ENCODE results near the gene ARFGEF2. TPM values are rescaled to one million over a fixed set of nuclear protein-coding genes. Genes with fewer than 3 reads are reported as not detected.

Gene ARFGEF2
- total and polyA plus RNA-seq, 2 experiments from 2014 or later, result 10.9 to 48.0 TPM

DNA sequence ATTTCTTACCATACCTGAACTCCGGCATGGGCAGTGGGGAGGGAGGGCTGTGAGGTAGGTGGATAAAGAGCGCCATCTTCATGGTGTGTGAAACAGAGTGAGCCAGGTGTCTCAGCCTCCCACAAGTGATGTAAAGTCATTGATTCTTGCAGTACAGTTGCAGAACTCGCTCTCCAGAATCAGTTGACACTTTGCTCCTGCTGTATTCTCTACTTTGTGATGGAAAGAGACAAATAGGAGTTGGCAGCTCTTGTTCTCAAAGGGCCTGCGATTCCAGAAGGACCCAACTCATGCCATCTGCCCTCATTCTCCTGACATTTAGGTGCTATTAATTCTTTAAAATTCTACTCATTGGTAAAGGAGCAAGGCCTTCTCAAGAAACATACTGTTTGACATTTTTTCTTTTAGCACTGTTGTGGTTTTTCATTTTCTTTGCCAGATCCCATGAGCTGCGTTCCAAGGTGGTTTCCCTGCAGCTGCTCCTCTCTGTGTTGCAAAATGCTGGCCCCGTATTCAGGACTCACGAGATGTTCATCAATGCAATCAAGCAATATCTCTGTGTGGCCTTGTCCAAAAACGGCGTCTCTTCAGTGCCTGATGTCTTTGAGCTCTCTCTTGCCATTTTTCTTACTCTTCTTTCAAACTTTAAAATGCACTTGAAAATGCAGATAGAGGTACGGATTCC lies 49.3 kb downstream of the ARFGEF2 start:
- no peaks in the 10 kb centered on the region for H3K9me3 ChIP-seq (ENCODE audit: low read depth)
- H3K79me2 ChIP-seq, result no peaks in the 10 kb centered on the region
- H3K4me3 ChIP-seq, result no peak overlapping the region
- no peaks in the 10 kb centered on the region for H4K20me1 ChIP-seq (ENCODE audit: insufficient read depth, poor library complexity, severe bottlenecking)
- TF ChIP-seq EZH2phosphoT487 (IDR thresholded peaks at IDR 0.05; ENCODE audit: low read depth, severe bottlenecking, unreplicated experiment) (no peak), EZH2 (IDR thresholded peaks at IDR 0.05; ENCODE audit: borderline replicate concordance) (no peak)
- TF ChIP-seq, protein P1, sequence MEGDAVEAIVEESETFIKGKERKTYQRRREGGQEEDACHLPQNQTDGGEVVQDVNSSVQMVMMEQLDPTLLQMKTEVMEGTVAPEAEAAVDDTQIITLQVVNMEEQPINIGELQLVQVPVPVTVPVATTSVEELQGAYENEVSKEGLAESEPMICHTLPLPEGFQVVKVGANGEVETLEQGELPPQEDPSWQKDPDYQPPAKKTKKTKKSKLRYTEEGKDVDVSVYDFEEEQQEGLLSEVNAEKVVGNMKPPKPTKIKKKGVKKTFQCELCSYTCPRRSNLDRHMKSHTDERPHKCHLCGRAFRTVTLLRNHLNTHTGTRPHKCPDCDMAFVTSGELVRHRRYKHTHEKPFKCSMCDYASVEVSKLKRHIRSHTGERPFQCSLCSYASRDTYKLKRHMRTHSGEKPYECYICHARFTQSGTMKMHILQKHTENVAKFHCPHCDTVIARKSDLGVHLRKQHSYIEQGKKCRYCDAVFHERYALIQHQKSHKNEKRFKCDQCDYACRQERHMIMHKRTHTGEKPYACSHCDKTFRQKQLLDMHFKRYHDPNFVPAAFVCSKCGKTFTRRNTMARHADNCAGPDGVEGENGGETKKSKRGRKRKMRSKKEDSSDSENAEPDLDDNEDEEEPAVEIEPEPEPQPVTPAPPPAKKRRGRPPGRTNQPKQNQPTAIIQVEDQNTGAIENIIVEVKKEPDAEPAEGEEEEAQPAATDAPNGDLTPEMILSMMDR (IDR thresholded peaks at IDR 0.05; ENCODE audit: poor library complexity), result no peak
- H3K9me2 ChIP-seq (replicated peaks; ENCODE audit: insufficient read depth), result no peaks in the 10 kb centered on the region
- H2AFZ ChIP-seq, result no peak overlapping the region
- H3K27me3 ChIP-seq, result no peaks in the 10 kb centered on the region
- peaks cover 5% of the 10 kb centered on the region for H3K4me1 ChIP-seq (ENCODE audit: insufficient read depth)
- no peak overlapping the region for H3K4me2 ChIP-seq
- 96% methylated on average over 10 of the region's 10 CpGs for WGBS (ENCODE audit: low lambda C conversion rate, missing lambda C conversion rate)
- no peak for DNase-seq (ENCODE audit: low spot score)
- no peak overlapping the region for H3K27ac ChIP-seq
- H3K36me3 ChIP-seq (replicated peaks; ENCODE audit: insufficient read depth, low read depth), result peaks cover 7% of the 10 kb centered on the region

- Histone ChIP-seq H2AFZ (no peak overlapping the region), H3K36me3 (replicated peaks; ENCODE audit: insufficient read depth, low read depth) (peaks cover 7% of the 10 kb centered on the region), H3K79me2 (peaks cover under 1% of the 10 kb centered on the region), H3K4me3 (no peak overlapping the region), H3K4me2 (no peak overlapping the region), H3K27ac (no peak overlapping the region), H4K20me1 (ENCODE audit: insufficient read depth, poor library complexity, severe bottlenecking) (no peaks in the 10 kb centered on the region), H3K9me3 (ENCODE audit: low read depth) (no peaks in the 10 kb centered on the region), H3K4me1 (ENCODE audit: insufficient read depth) (no peaks in the 10 kb centered on the region), H3K27me3 (no peaks in the 10 kb centered on the region), H3K9me2 (replicated peaks; ENCODE audit: insufficient read depth) (no peaks in the 10 kb centered on the region)
- WGBS (ENCODE audit: low lambda C conversion rate, missing lambda C conversion rate), result 98% methylated on average over 4 of the region's 4 CpGs
- no peak for TF ChIP-seq EZH2phosphoT487 (IDR thresholded peaks at IDR 0.05; ENCODE audit: low read depth, severe bottlenecking, unreplicated experiment)
- TF ChIP-seq, protein P1 (IDR thresholded peaks at IDR 0.05; ENCODE audit: poor library complexity), result no peak
- no peak for TF ChIP-seq EZH2 (IDR thresholded peaks at IDR 0.05; ENCODE audit: borderline replicate concordance)
- DNase-seq (ENCODE audit: low spot score), result no peak
Observed at GRCh38 chr20:48971956-48972355, 50.4 kb downstream of the ARFGEF2 start.

DNA sequence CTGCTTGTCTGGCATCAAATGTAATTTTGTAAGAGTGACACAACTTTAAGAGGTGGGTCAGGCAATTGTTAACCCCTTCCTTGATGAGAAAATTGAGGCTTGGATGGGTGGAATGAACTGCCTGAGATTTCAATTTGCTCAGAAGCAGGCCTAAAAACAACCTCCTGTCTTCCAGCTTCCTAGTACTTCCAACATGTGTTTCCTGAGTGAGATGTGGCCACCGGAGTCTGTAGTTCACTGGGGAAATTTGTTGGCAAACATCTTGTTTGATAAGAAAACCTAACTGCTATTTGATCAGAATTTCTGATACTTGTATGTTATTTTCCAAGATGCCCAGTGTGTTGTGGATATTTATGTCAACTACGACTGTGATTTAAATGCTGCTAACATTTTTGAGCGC lies 51.3 kb downstream of the ARFGEF2 start:
- Histone ChIP-seq H3K4me1 (ENCODE audit: insufficient read depth) (no peaks in the 10 kb centered on the region), H3K36me3 (replicated peaks; ENCODE audit: insufficient read depth, low read depth) (peaks cover 7% of the 10 kb centered on the region), H3K9me3 (ENCODE audit: low read depth) (no peaks in the 10 kb centered on the region), H3K4me2 (no peak overlapping the region), H4K20me1 (ENCODE audit: insufficient read depth, poor library complexity, severe bottlenecking) (no peaks in the 10 kb centered on the region), H3K79me2 (peaks cover 7% of the 10 kb centered on the region), H3K4me3 (no peak overlapping the region), H2AFZ (no peak overlapping the region), H3K27ac (no peak overlapping the region), H3K27me3 (no peaks in the 10 kb centered on the region), H3K9me2 (replicated peaks; ENCODE audit: insufficient read depth) (no peaks in the 10 kb centered on the region)
- no peak for DNase-seq (ENCODE audit: low spot score)
- TF ChIP-seq EZH2phosphoT487 (IDR thresholded peaks at IDR 0.05; ENCODE audit: low read depth, severe bottlenecking, unreplicated experiment) (no peak), EZH2 (IDR thresholded peaks at IDR 0.05; ENCODE audit: borderline replicate concordance) (no peak)
- TF ChIP-seq, protein P1 (IDR thresholded peaks at IDR 0.05; ENCODE audit: poor library complexity), result no peak
- WGBS (ENCODE audit: low lambda C conversion rate, missing lambda C conversion rate), result 98% methylated on average over 3 of the region's 3 CpGs
